DOHH2 (cell line): ENCODE results near the gene PBOV1.

Experiments
- H3F3A ChIP-seq: fragments of 200-600 bp; sonication (generic), shearing (Covaris generic); 2 replicates; pipeline ENCODE4 v1.6.0; 2016; ENCODE audit warnings: antibody characterized with exemption, mild to moderate bottlenecking; ENCODE audit not compliant: control insufficient read depth, insufficient read depth
- H3K27ac ChIP-seq: fragments of 200-600 bp; sonication (generic); 2 replicates; pipeline ENCODE4 v1.5.1; 2014; ENCODE audit warnings: low read depth, mild to moderate bottlenecking, low read length, moderate library complexity
- H3K27me3 ChIP-seq: fragments of 200-600 bp; sonication (generic); 2 replicates; pipeline ENCODE4 v1.6.1; 2014; ENCODE audit warnings: mild to moderate bottlenecking, low read length, mixed read lengths; ENCODE audit not compliant: control insufficient read depth
- H3K36me3 ChIP-seq: fragments of 200-600 bp; sonication (generic); 2 replicates; pipeline ENCODE4 v1.6.1; 2014; ENCODE audit warnings: mild to moderate bottlenecking, low read length, moderate library complexity, mixed read lengths; ENCODE audit not compliant: control insufficient read depth
- H3K4me1 ChIP-seq: fragments of 200-600 bp; sonication (generic); 2 replicates; pipeline ENCODE4 v1.6.1; 2014; ENCODE audit warnings: mild to moderate bottlenecking, low read length, mixed read lengths; ENCODE audit not compliant: control insufficient read depth
- H3K4me2 ChIP-seq: fragments of 200-600 bp; sonication (generic); 2 replicates; pipeline ENCODE4 v1.6.0; 2014; ENCODE audit warnings: mild to moderate bottlenecking, low read length, moderate library complexity
- H3K4me3 ChIP-seq: fragments of 200-600 bp; sonication (generic); 2 replicates; pipeline ENCODE4 v1.5.1; 2014; ENCODE audit warnings: mild to moderate bottlenecking, low read length, mixed read lengths
- H3K79me2 ChIP-seq: fragments of 200-600 bp; sonication (generic); 2 replicates; pipeline ENCODE4 v1.6.1; 2014; ENCODE audit warnings: mild to moderate bottlenecking, low read length, mixed read lengths; ENCODE audit not compliant: control insufficient read depth
- H3K9me2 ChIP-seq: fragments of 200-600 bp; sonication (generic); replicated peaks from 2 replicates; pipeline ENCODE4 v1.6.1; 2014; ENCODE audit warnings: mild to moderate bottlenecking, low read length, mixed read lengths; ENCODE audit not compliant: control insufficient read depth
- H3K9me3 ChIP-seq: fragments of 200-600 bp; sonication (generic); 2 replicates; pipeline ENCODE4 v1.6.1; 2014; ENCODE audit warnings: antibody characterized with exemption, low read length, mixed read lengths; ENCODE audit not compliant: control insufficient read depth, insufficient read depth
- H4K20me1 ChIP-seq: fragments of 200-600 bp; sonication (generic); 2 replicates; pipeline ENCODE4 v1.6.0; 2014; ENCODE audit warnings: low read depth, mild to moderate bottlenecking, antibody characterized with exemption, low read length, moderate library complexity; ENCODE audit not compliant: control insufficient read depth, insufficient read depth
- CTCF ChIP-seq: fragments of 200-600 bp; sonication (generic); IDR thresholded peaks from one replicate; pipeline ENCODE4 v1.5.1; 2014; ENCODE audit warnings: antibody characterized with exemption, mild to moderate bottlenecking, low read depth, low read length; ENCODE audit not compliant: poor library complexity, severe bottlenecking
- EZH2phosphoT487 ChIP-seq: fragments of 200-600 bp; sonication (generic); IDR thresholded peaks from 2 replicates; pipeline ENCODE4 v1.6.1; 2017; ENCODE audit warnings: borderline replicate concordance, mild to moderate bottlenecking, antibody characterized with exemption, low read length, moderate library complexity, mixed read lengths

Gene PBOV1

GRCh38 chr6:138239774-138240173 lies 21.5 kb upstream of the PBOV1 start:
- Histone ChIP-seq H3K9me2 (no peaks in the 10 kb centered on the region), H3K27ac (no peak overlapping the region), H3K4me1 (no peaks in the 10 kb centered on the region), H3F3A (no peaks in the 10 kb centered on the region), H3K9me3 (no peaks in the 10 kb centered on the region), H3K79me2 (no peaks in the 10 kb centered on the region), H3K4me2 (no peak overlapping the region), H3K36me3 (no peaks in the 10 kb centered on the region), H4K20me1 (no peaks in the 10 kb centered on the region), H3K4me3 (no peak overlapping the region), H3K27me3 (no peaks in the 10 kb centered on the region)
- TF ChIP-seq EZH2phosphoT487 (no peak), CTCF (no peak)

GRCh38 chr6:138238368-138238767 lies 20.1 kb upstream of the PBOV1 start:
- no peaks in the 10 kb centered on the region for H3K9me2 ChIP-seq
- no peak overlapping the region for H3K4me3 ChIP-seq
- no peaks in the 10 kb centered on the region for H3K27me3 ChIP-seq
- H3K79me2 ChIP-seq = no peaks in the 10 kb centered on the region
- H3K9me3 ChIP-seq = no peaks in the 10 kb centered on the region
- no peaks in the 10 kb centered on the region for H3K36me3 ChIP-seq
- no peak for TF ChIP-seq CTCF
- TF ChIP-seq EZH2phosphoT487 = no peak
- no peak overlapping the region for H3K4me2 ChIP-seq
- no peaks in the 10 kb centered on the region for H4K20me1 ChIP-seq
- no peaks in the 10 kb centered on the region for H3K4me1 ChIP-seq
- no peaks in the 10 kb centered on the region for H3F3A ChIP-seq
- H3K27ac ChIP-seq = no peak overlapping the region

GRCh38 chr6:138237463-138237862 lies 19.2 kb upstream of the PBOV1 start:
- Histone ChIP-seq H3K79me2 (no peaks in the 10 kb centered on the region), H3K4me1 (no peaks in the 10 kb centered on the region), H3K9me2 (no peaks in the 10 kb centered on the region), H3F3A (no peaks in the 10 kb centered on the region), H3K27me3 (no peaks in the 10 kb centered on the region), H3K36me3 (no peaks in the 10 kb centered on the region), H4K20me1 (no peaks in the 10 kb centered on the region), H3K27ac (no peak overlapping the region), H3K9me3 (no peaks in the 10 kb centered on the region), H3K4me3 (no peak overlapping the region), H3K4me2 (no peak overlapping the region)
- no peak for TF ChIP-seq CTCF
- TF ChIP-seq EZH2phosphoT487 = no peak

- Histone ChIP-seq H3K4me1 (peaks cover 7% of the 10 kb centered on the region), H3K4me3 (no peak overlapping the region), H3F3A (no peaks in the 10 kb centered on the region), H3K9me3 (no peaks in the 10 kb centered on the region), H3K79me2 (no peaks in the 10 kb centered on the region), H3K27me3 (no peaks in the 10 kb centered on the region), H3K4me2 (no peak overlapping the region), H3K27ac (no peak overlapping the region), H4K20me1 (no peaks in the 10 kb centered on the region), H3K9me2 (no peaks in the 10 kb centered on the region), H3K36me3 (no peaks in the 10 kb centered on the region)
- TF ChIP-seq CTCF (no peak), EZH2phosphoT487 (no peak)
Measured at GRCh38 chr6:138235693-138236092, 17.4 kb upstream of the PBOV1 start.
